ENCODE measurements around the gene WLS.
"Not testable (repeated sequence)": the region's sequence is repeated elsewhere in the genome, so short reads cannot be mapped to it uniquely, and the experiment has no call there.

Gene WLS

DNA sequence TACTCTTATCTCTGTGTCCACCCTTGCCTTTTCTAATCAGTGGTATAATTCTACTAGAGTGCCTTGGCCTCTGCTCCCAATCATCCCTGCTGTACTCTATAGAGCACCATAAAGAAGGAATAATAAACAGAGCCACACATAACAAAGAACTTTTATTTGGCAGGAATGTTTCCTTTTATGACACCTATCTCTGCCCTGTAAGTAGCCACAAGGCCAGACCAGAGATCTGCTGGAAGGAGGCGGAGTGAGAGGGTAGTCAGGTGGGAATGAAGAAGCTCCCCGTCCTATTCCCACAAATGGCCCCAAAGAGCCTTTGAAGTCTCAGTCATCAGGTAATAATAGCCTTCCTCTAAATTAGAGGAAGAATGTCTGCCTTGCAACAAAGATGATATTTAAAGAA lies 32.7 kb downstream of the WLS start:
- peak; percentile 74 for DNase-seq (ENCODE audit: low spot score)

GRCh38 chr1:68198752-68199151 lies 33.6 kb downstream of the WLS start:
- DNase-seq (ENCODE audit: low spot score), result no peak

GRCh38 chr1:68197891-68198290 lies 34.4 kb downstream of the WLS start:
- DNase-seq (ENCODE audit: low spot score), result peak; percentile 83

- DNase-seq (ENCODE audit: low spot score), result peak; percentile 11
Measured at GRCh38 chr1:68197461-68197860, 34.9 kb downstream of the WLS start.

- no peak for DNase-seq (ENCODE audit: low spot score)
Measured at GRCh38 chr1:68196676-68197075, 35.6 kb downstream of the WLS start.

DNA sequence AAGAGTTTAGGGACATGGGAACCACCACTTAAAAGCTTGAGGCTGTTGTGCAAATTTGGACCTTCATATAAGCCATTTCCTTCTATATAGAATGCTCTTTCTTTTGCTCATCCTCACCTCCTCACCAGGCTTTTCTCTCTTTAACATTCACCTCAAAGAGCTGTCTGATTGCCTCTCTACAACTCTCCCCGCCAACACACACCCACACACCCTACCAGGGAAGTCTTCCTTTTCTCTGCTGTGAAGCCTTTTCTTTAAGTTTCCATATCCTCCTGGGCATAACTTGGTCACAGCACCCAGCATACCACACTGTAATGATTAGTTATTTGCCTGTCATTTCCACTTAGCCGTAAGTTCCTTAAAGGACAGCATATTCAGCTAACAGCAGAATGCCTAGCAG lies 40.6 kb downstream of the WLS start:
- DNase-seq (ENCODE audit: low spot score), result no peak

DNA sequence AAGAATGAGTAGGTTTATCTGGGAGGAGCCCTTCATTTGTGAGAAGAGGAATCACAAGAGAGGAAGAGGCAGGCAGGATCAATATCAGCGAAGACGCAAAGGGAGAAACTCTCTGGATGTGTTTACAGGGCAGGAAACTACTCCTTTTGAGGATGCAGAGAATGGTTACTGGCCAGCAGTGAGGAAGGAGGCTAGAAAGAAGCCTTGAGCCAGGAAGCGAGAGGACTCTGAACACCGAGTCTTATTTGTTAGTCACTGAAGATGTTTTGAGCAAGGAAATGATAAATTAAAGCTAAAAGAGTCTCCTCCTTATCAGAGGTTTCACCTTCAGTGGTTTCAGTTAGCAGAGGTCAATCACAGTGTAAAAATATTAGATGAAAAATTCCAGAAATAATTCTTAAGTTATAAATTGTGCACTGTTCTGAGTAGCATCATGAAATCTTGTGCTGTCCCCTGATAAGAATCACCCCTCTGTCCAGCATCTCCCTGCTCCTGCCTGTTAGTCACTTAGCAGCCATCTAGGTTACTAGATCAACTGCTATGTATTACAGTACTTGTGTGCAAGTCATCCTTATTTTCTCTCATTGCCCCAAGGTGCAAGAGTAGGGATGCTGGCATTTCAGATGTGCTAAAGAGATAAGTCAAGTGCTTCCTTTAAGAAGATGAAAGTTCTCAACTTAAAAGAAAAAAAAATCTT lies 43.5 kb downstream of the WLS start:
- DNase-seq (ENCODE audit: low spot score), result no peak

DNA sequence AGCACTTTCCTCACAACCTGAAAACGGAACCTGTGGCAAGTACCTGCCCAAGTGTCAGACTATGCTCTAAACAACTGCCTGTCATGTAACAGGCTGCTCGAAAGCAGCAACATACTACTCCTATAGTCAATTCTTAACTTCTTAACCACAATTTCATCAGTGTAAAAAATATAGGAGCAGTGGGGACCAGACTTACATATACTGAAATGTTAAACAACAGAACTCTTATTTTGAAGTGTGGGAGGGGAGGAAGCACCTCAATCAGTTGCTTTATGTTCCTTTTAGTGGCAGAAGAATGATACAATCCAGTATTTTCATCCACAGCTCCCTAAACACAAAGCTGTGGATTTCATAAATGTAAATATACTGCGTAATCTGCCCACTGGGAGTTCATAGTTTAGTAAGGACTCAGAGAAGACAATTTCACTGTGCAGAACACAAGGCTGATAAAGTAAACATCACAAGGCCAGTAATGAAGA lies 44.2 kb downstream of the WLS start:
- no peak for DNase-seq (ENCODE audit: low spot score)

DNA sequence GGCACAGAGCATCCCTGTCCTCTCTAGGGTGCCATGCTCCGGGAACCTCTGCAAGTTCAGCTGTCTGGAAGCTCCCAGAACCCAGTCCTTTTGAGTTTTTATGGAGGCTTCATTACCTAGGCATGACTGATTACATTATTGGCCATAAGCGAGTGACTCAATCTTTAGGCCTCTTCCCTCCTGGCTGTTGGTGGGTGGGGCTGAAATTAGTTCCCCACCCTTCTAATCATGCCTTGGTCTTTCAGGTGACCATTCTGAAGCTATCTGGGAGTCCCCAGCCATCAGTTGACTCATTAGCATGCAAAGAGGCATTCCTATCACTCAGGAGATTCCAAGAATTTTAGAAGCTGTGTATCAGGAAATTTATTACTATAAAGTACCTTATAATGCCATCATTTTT lies 46.6 kb downstream of the WLS start:
- peak; percentile 30 for DNase-seq (ENCODE audit: low spot score)

DNA sequence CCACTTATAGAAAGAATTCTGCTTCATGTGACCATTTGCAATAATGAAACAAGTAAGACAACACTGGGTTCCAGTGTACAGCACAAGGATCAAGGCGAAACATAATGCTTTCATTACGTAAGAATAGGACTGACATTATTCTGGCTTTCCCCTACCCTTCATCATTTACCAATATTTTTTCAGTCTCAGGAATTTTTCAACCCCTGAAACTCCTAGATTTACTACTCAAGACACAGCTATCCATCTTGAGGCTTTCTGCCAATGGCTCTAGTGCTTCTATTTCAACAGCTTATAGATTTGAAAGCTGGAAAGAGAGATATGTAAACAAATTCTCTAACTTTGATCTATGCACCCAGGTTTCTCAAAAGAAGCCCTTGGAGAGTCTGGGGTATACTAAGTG lies 48.4 kb downstream of the WLS start:
- DNase-seq (ENCODE audit: low spot score), result no peak

GRCh38 chr1:68181165-68181556 lies 51.2 kb downstream of the WLS start:
- no peak for DNase-seq (ENCODE audit: low spot score)

- DNase-seq (ENCODE audit: low spot score), result no peak
Measured at GRCh38 chr1:68180441-68181164, 51.7 kb downstream of the WLS start.

DNA sequence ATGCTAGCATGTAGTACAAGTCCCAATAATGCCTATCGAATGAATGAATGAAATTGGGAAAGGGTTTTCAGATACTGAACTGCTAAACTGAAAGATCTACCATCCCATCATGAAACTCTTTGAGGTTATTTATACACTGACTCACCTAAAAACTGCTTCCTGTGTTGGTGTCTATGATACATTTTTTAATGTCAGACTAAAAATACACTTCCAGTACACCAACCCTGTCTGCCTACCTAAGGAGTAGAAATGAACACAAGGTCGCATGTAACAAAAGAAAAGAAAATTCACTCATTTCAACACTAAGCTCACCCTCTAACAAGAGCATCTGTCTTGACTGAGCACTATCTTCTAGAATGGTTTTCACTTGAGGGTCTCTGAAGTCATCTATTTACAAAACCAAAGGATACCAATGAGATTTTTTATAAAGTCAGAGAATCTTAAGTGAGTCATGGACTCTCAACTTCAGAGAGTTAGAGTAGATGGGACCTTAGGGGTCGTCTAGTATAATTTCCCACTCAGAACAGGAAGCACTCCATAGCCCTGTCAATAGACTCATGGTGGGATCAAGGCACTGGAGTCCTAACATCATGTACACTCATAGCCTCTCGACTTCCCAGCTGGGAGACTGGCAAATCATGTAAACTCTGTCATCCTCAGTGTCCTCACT lies 53.4 kb downstream of the WLS start:
- peak; percentile 9 for DNase-seq (ENCODE audit: low spot score)

- DNase-seq (ENCODE audit: low spot score), result no peak
Measured at GRCh38 chr1:68175621-68176398, 56.5 kb downstream of the WLS start.

GRCh38 chr1:68174738-68175113 lies 57.6 kb downstream of the WLS start:
- DNase-seq (ENCODE audit: low spot score), result no peak

GRCh38 chr1:68173936-68174737 lies 58.2 kb downstream of the WLS start:
- DNase-seq (ENCODE audit: low spot score), result peak; percentile 62

- peak; percentile 35 for DNase-seq (ENCODE audit: low spot score)
Measured at GRCh38 chr1:68173283-68173935, 58.9 kb downstream of the WLS start.

GRCh38 chr1:68171795-68172194 lies 60.5 kb downstream of the WLS start:
- not testable (repeated sequence) for DNase-seq (ENCODE audit: low spot score)

DNA sequence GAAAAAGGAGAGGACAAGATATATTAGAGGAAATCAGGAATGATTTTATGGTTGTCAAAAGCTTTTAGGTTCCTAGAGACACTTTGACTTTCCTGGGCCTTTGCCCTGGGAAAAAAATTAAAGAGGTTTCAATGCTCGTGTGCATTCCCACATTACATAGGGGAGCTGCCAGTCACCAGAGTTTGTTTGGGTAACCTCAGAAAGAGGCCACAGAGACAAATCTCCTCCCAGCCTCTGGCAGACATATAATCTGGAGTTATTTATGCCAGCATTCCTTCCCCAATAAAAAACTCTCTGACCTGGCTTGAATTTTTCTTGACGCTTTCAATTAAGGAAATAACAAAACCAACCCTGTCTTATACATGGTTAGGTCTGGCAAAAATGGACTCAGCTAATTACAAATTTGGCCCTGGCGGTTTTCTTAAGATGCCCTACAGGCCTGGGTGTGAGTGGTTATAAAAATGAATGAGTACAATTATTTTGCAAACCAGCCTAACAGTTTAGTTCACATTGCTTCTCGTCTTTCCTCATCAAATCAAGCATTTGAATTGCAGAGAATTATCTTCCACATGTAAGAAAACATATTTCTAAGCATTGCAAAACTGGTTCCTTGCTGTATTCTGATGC lies 63.7 kb downstream of the WLS start:
- no peak for DNase-seq (ENCODE audit: low spot score)

DNA sequence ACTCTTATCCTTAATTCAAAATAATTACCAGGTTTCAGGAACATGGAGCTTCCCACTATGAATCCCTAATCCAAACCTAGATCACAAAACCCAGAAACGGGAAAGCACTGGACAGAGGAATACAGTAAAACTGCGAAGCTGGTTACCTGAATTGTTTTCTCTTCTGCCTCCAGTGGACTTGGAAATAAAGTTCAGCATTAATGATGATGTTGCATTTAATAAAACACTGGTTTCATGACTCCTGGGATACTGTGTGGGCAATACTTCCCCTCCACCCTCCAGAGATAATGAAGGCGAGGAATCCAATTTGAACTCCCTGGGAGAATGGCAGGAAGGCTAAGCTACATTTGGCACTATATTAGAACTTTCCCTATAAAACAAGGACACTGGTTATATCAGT lies 65.1 kb downstream of the WLS start:
- no peak for DNase-seq (ENCODE audit: low spot score)

- no peak for DNase-seq (ENCODE audit: low spot score)
Measured at GRCh38 chr1:68166348-68166747, 66.0 kb downstream of the WLS start.
